ENCODE results near the gene SRCAP. TPM values are rescaled to one million over a fixed set of nuclear protein-coding genes. Genes with fewer than 3 reads are reported as not detected.

SRCAP gene
- total RNA-seq: 10 to 100 TPM; 89.4 to 92.2 TPM

DNA sequence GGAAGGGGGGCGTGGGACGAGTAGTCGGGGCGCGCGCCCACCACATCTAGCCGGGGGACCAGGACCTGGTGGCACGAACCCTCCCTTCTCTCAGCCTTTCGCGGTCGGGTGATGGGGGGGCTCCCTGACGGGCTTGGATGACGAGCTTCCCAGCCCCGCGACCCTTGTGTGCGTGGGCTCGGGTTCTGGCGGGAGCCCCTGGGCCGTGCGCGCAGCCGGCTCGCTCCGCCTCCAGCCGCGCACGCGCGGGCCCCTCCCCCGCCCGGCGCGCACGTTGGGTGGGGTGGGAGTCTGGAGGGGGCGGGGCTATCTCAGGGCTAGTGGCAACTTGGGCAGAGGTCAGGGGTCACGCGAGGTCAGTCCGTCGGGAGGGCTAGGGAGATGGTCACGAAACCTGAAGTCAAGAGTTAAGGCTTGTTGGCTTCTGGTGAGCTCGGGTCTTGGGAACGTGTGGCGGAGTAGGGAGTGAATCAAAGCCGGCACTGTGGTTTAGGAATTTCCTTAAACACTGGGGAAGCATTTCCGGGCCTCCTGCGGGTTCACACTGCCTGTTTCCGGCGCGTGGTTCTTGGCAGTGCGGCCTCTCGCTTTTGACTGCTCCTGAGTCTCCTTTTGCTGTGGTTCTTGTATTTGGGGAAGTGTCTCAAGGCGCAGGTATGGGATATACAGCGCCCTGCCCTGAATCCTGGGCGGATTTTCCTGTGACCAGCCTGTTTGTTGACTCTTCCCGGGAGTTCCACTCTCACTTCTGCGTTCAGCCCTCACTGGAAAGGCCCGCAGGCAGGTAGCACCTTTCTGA lies at the start of gene SRCAP:
Gene SRCAP, plus strand, starts transcription at position 356 of the 799 bp plus-strand sequence. CDS start 1,654 bp downstream, outside the sequence.
- H3K27me3 Mint-ChIP-seq: no peaks in the 10 kb centered on the region
- DNase-seq (peak; percentile 93), ATAC-seq (ENCODE audit: low read depth) (peak; percentile 25)
- peaks cover 30% of the 10 kb centered on the region for H3K4me1 Mint-ChIP-seq
- H3K27ac Mint-ChIP-seq: peak within 1 kb of the TSS; percentile 99
- H3K36me3 Mint-ChIP-seq: peaks cover 16% of the 10 kb centered on the region
- H3K9me3 Mint-ChIP-seq: no peaks in the 10 kb centered on the region
- H3K4me3 Mint-ChIP-seq: peak within 1 kb of the TSS; percentile 100
- POLR2A ChIA-PET: interaction anchor here (0.6 to 4.1 kb wide), 7 partner anchors 31 to 246 kb away, joined by 3 to 49 read pairs (median 6); partner anchors contain the start of genes FBRS, PHKG2 and PRR14

DNA sequence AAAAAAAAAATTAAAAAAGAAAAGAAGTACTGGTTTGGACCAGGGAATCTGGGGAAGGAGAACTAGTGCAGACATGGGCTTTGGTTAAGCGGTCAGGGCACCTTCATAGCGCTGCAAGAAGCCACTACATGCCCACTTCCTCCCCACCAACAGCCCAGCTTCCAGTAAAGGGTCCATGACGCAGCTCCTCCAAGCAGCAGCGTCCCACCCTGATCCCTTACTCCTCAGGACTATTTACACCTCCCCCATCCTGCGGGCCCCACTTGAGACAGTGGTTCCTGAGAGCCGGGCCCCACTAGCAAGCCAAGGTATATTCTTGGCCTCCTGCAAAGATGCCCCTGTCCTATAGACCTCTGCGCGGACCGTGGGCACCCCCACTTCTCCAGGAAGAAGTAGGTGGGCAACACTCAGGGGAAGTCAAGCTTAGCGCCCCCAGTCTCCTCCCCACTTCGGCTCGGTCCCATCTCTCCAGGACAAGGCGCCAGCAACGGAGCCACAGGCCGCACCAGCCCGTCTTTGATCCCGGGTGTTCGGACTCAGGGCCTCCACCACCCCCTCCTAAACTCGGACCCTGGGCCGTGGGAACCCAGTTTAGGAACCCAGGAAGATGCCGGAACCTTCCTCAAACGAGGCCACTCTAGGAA lies 49.1 kb upstream of the SRCAP start:
- peak; percentile 1 for ATAC-seq (ENCODE audit: low read depth)

DNA sequence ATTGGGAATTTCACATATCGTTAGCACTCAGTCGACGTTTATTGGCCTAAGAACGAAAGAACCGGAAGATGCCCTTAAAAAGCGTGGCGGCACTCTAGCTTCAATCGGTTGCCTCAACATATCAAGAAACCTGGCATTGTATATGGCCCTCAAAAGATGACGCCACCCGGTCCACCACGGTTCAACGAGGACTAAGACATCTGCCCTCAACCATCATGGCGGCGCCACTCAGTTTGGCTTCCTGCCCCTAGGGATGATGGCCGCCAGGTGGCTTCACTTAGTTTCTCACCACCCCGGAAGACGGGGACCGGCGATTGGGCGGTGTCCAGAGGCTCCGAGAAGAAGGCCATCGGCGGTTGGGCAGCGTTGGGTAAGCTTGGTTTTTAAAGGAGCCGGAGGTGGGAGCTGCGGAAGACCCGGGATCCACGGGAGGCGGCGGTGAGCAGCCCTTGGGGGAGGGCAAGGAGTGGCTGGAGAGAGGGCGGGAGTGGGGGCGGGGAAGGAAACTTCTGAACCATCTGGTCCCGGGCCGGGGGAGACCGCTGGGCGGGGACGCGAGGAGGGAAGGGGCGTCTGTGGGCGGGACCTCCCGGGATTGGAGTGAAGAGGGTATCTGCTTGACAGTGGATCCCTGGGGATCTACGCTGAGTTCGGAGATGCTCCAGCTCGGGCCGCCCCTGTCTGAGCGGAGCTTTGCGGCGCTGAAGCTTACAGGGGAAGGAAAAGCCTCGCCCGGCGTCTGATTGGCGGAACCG lies 48.4 kb upstream of the SRCAP start, which contains the start of gene PRR14:
Gene PRR14, plus strand, starts transcription at position 592 of the 755 bp plus-strand sequence. CDS start 686 bp downstream, outside the sequence.
- H3K4me3 Mint-ChIP-seq: peak within 1 kb of the TSS; percentile 98
- POLR2A ChIA-PET: interaction anchor here (0.6 to 2.7 kb wide), 17 partner anchors 9 to 530 kb away, joined by 3 to 38 read pairs (median 4); partner anchors contain the start of genes CORO1A, DCTPP1, FBRS and SRCAP
- peak; percentile 85 for ATAC-seq (ENCODE audit: low read depth)

More for the DNA sequence above, 49.1 kb upstream of the SRCAP start:
- Mint-ChIP-seq H3K4me1 (peaks cover 28% of the 10 kb centered on the region), H3K4me3 (peak overlapping the region; percentile 98), H3K27me3 (no peaks in the 10 kb centered on the region), H3K36me3 (peaks cover 3% of the 10 kb centered on the region), H3K27ac (peak overlapping the region; percentile 99), H3K9me3 (no peaks in the 10 kb centered on the region)
- peak; percentile 67 for DNase-seq
- POLR2A ChIA-PET: interaction anchor here (0.6 to 2.7 kb wide), 16 partner anchors 9 to 467 kb away, joined by 3 to 38 read pairs (median 4); partner anchors contain the start of genes CORO1A, DCTPP1, FBRS and ITGAL

DNA sequence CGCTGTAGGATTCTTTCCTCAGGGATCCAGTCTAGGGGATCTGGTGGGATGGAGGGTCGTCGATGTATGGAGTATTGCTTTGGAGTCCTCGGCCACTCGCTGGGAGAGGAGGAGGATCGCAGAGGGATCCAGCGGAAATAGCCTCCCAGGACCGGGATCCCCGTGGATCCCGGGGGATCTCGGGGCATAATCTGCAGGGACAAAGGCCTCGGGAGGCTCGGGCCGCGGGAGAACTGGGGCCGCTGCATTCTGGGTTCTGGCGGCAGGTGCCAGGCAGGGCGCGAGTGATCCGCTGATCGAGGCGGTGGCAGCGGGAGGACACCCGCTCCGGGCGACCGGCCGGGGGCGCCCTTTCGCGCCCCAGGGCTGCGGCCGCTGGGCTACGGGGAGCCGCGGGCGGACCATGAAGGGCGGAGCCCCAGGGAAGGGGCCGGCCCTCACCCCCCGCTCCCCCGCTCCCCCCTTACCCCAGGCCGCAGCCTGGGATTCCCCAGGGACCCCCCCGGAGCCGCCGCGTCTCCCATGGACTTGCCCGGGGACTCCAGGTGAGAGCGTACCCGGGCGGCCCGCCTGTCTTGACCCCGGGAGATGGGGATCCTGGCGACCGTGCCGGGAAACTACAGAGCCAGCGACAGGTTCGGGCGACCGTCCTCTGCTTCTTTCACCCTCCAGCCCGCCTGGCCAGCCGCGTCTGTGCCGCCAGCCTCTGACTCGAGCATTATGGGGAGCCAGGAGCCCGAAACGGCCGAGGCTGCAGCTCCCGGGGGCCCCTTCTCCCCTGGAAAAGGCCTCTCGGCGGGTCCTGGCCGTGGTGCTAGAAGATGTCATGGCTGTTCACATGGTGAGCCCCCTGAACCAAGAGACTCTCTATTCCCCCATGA lies 47.6 kb upstream of the SRCAP start:
- Mint-ChIP-seq H3K9me3 (no peaks in the 10 kb centered on the region), H3K4me3 (peak overlapping the region; percentile 98), H3K27ac (peak overlapping the region; percentile 99), H3K4me1 (peaks cover 28% of the 10 kb centered on the region), H3K27me3 (no peaks in the 10 kb centered on the region), H3K36me3 (peaks cover 8% of the 10 kb centered on the region)
- ATAC-seq (ENCODE audit: low read depth): peak; percentile 62
- DNase-seq: peak; percentile 86
- POLR2A ChIA-PET: interaction anchor here (0.6 to 2.7 kb wide), 13 partner anchors 8 to 531 kb away, joined by 3 to 38 read pairs (median 4); partner anchors contain the start of genes CORO1A, FBRS, SRCAP and ZNF688

More for the DNA sequence above, 48.4 kb upstream of the SRCAP start, which contains the start of gene PRR14:
- Mint-ChIP-seq H3K36me3 (peaks cover 5% of the 10 kb centered on the region), H3K27me3 (no peaks in the 10 kb centered on the region), H3K27ac (peak within 1 kb of the TSS; percentile 99), H3K4me1 (peaks cover 28% of the 10 kb centered on the region), H3K9me3 (no peaks in the 10 kb centered on the region)
- peak; percentile 94 for DNase-seq

GRCh38 chr16:30652005-30652296 lies 47.0 kb upstream of the SRCAP start:
- Mint-ChIP-seq H3K9me3 (no peaks in the 10 kb centered on the region), H3K4me1 (peaks cover 26% of the 10 kb centered on the region), H3K27me3 (no peaks in the 10 kb centered on the region), H3K27ac (peak overlapping the region; percentile 86), H3K4me3 (peak overlapping the region; percentile 93), H3K36me3 (peaks cover 11% of the 10 kb centered on the region)
- POLR2A ChIA-PET: interaction anchor here (0.7 to 1.7 kb wide), 4 partner anchors 8 to 47 kb away, joined by 3 to 4 read pairs (median 4); partner anchors contain the start of genes SRCAP and ZNF689
- ATAC-seq (ENCODE audit: low read depth) (no peak), DNase-seq (no peak)

- POLR2A ChIA-PET: interaction anchor here (0.7 kb wide), 2 partner anchors 8 to 12 kb away, joined by 3 to 4 read pairs; no protein-coding TSS in a partner anchor
- peaks cover 11% of the 10 kb centered on the region for H3K36me3 Mint-ChIP-seq
Measured at GRCh38 chr16:30652718-30653117, 46.3 kb upstream of the SRCAP start.

DNA sequence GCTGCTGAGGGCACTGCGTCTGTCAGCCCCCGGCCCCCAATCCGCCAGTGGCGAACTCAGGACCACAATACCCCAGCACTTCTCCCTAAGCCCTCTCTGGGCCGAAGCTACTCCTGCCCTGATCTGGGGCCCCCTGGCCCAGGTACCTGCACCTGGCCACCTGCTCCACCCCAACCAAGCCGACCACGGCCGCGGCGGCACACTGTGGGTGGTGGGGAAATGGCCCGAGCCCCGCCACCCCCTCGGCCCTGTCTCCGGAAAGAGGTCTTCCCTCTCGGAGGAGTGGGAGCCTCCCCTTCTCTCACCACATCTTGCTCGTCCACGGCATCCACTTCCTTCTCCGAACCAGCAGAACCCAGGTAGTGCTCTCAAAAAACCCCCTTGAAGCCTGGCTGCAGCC lies 44.1 kb upstream of the SRCAP start:
- POLR2A ChIA-PET: no interaction called here
- H3K27me3 Mint-ChIP-seq: no peaks in the 10 kb centered on the region
- ATAC-seq (ENCODE audit: low read depth) (no peak), DNase-seq (no peak)
- peaks cover 29% of the 10 kb centered on the region for H3K4me1 Mint-ChIP-seq
- H3K27ac Mint-ChIP-seq: peak overlapping the region; percentile 43
- no peaks in the 10 kb centered on the region for H3K9me3 Mint-ChIP-seq
- peaks cover 11% of the 10 kb centered on the region for H3K36me3 Mint-ChIP-seq
- no peak overlapping the region for H3K4me3 Mint-ChIP-seq

More at GRCh38 chr16:30652718-30653117, 46.3 kb upstream of the SRCAP start:
- DNase-seq (no peak), ATAC-seq (ENCODE audit: low read depth) (no peak)
- Mint-ChIP-seq H3K4me1 (peaks cover 32% of the 10 kb centered on the region), H3K9me3 (no peaks in the 10 kb centered on the region), H3K27me3 (no peaks in the 10 kb centered on the region), H3K4me3 (peak overlapping the region; percentile 93), H3K27ac (peak overlapping the region; percentile 86)

DNA sequence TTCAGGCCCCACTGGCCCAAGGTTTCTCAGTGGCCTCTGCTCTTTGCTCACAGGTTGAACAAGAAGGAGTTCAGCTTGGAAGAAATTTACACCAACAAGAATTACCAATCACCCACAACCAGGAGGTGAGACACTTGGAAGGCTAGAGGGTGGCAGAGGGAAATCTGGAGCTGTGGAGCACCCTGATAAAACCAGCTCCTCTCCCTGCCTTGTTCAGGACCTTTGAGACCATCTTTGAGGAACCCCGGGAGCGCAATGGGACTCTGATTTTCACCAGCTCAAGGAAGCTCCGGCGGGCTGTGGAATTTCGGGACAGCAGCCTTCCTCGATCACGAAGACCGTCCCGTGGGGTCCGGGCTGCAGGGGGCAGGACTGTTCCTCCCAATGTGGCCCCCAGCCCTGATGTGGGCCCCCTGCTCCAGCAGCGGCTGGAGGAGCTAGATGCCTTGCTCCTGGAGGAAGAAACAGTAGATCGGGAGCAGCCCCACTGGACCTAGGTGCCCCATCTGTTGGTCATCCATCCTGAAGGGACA lies 43.1 kb upstream of the SRCAP start:
- DNase-seq: no peak
- no peak for ATAC-seq (ENCODE audit: low read depth)
- no peaks in the 10 kb centered on the region for H3K27me3 Mint-ChIP-seq
- no peaks in the 10 kb centered on the region for H3K9me3 Mint-ChIP-seq
- H3K4me3 Mint-ChIP-seq: no peak overlapping the region
- POLR2A ChIA-PET: interaction anchor here (0.6 kb wide), 1 partner anchor 174 kb away, joined by 3 read pairs; no protein-coding TSS in a partner anchor
- H3K36me3 Mint-ChIP-seq: peaks cover 15% of the 10 kb centered on the region
- no peak overlapping the region for H3K27ac Mint-ChIP-seq
- H3K4me1 Mint-ChIP-seq: peaks cover 28% of the 10 kb centered on the region

DNA sequence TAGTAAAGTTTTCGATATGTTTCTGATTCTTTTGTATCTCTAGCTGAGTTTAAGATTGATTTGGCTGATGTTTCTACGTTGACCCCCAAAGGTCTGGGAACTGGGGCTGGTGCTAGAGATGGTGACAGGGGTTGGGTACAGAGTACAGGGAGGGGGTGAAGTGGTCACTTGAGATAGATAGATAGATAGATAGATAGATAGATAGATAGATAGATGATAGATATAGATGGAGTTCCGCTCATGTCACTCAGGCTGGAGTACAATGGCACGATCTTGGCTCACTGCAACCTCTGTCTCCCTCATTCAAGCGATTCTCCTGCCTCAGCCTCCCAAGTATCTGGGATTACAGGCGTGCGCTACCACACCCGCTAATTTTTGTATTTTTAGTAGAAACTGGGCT lies 42.6 kb upstream of the SRCAP start:
- POLR2A ChIA-PET: no interaction called here
- no peak for ATAC-seq (ENCODE audit: low read depth)
- no peak overlapping the region for H3K27ac Mint-ChIP-seq
- no peaks in the 10 kb centered on the region for H3K9me3 Mint-ChIP-seq
- peaks cover 31% of the 10 kb centered on the region for H3K4me1 Mint-ChIP-seq
- DNase-seq: no peak
- peaks cover 18% of the 10 kb centered on the region for H3K36me3 Mint-ChIP-seq
- H3K4me3 Mint-ChIP-seq: peak overlapping the region; percentile 42
- H3K27me3 Mint-ChIP-seq: no peaks in the 10 kb centered on the region

DNA sequence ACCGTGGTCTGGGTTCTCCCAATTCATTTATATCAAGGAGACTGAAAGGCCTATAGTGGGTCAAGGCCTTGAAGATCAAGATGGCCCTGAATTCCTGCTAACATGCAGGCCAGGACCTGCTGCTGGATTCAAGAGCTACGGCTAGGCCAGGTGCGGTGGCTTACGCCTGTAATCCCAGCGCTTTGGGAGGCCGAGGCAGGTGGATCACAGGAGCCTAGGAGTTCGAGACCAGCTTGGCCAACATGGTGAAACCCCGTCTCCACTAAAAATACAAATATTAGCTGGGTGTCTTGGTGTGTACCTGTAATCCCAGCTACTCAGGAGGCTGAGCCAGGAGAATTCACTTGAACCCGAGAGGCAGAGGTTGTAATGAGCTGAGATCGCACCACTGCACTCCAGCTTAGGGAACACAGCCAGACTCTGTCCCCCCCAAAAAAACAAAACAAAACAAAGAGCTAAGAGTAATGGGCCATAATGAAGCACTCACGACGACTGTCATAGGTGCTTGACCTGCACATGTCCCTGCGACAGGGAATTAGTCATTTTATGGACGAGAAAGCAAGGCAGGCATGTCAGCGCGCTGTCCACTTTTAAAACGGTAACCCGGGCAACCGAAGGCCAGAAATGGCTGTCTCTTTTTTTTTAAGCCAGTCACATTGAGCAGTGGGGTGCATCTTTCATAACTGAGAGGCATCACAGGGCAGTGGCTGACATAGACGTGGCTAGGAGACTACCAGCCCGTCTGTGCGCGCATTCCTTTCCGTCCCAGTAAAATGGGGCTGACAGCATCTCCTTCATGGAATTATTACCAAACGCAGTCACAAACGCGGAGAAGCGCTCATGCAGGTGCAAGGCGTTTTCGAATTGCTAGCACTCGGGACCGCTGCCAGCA lies 41.8 kb upstream of the SRCAP start:
- ATAC-seq (ENCODE audit: low read depth) (no peak), DNase-seq (no peak)
- no peaks in the 10 kb centered on the region for H3K27me3 Mint-ChIP-seq
- H3K4me1 Mint-ChIP-seq: peaks cover 34% of the 10 kb centered on the region
- peaks cover 24% of the 10 kb centered on the region for H3K36me3 Mint-ChIP-seq
- peak overlapping the region; percentile 86 for H3K27ac Mint-ChIP-seq
- H3K9me3 Mint-ChIP-seq: no peaks in the 10 kb centered on the region
- peak overlapping the region; percentile 81 for H3K4me3 Mint-ChIP-seq
- POLR2A ChIA-PET: interaction anchor here (0.6 to 0.9 kb wide), 3 partner anchors 23 to 71 kb away, joined by 3 to 4 read pairs (median 3); partner anchors contain the start of gene ZNF689
